ENCODE measurements around the gene MYRIP. TPM values are rescaled to one million over a fixed set of nuclear protein-coding genes. Genes with fewer than 3 reads are reported as not detected.

Gene MYRIP
- total and polyA plus RNA-seq, 10 of the 15 experiments (the other 5 are each of a cell fraction or from before 2014, with no cell fraction given) = 0.03 to 0.08 (median 0.04) TPM; not detected in 6

DNA sequence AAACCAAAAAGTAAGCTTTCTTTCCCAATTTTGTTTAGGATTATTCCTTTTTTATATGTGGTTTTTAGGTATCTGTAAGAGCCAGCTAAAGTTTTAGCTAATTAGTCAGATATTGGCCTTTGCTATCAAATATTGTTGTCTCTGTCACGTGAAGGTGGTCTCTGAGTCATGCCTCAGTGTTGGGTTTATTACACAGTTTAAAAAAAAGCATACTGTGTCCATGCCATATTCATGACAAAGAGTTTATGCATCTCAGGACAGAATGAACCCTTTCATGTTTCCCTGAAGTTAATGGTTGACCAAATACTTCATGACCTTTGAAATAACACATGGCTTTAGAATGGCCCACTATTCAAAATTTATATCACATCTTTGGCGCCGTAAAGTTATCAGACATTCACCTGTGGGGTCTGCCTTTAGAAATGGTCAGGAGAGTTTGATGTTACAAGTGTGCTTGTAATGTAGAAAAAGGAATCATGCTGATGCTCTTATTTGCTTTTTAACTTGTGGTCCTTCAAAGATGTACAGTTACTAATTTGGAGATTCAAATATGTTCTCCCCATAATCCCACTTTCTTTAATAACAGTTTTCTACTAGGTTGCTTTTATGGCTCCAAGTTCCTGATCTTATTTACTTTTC is 101.5 kb downstream of the MYRIP start:
- H3K4me3 ChIP-seq = no peak overlapping the region
- no TSS peak for BruUV-seq (replicated peaks)
- H3K27ac ChIP-seq (ENCODE audit: control insufficient read depth, insufficient read depth) = no peak overlapping the region
- FAIRE-seq (no peak), ATAC-seq (no peak), DNase-seq (ENCODE audit: low read depth, low spot score) (no peak)
- SMC1A ChIA-PET (ENCODE audit: uncharacterized antibody, unreplicated experiment) = no interaction called here
- no peaks in the 10 kb centered on the region for H3K9me3 ChIP-seq (replicated peaks; ENCODE audit: control insufficient read depth, insufficient read depth, low read length)
- no peaks in the 10 kb centered on the region for H3K4me1 ChIP-seq (ENCODE audit: control insufficient read depth, insufficient read depth, low read length)
- TF ChIP-seq, protein P1, sequence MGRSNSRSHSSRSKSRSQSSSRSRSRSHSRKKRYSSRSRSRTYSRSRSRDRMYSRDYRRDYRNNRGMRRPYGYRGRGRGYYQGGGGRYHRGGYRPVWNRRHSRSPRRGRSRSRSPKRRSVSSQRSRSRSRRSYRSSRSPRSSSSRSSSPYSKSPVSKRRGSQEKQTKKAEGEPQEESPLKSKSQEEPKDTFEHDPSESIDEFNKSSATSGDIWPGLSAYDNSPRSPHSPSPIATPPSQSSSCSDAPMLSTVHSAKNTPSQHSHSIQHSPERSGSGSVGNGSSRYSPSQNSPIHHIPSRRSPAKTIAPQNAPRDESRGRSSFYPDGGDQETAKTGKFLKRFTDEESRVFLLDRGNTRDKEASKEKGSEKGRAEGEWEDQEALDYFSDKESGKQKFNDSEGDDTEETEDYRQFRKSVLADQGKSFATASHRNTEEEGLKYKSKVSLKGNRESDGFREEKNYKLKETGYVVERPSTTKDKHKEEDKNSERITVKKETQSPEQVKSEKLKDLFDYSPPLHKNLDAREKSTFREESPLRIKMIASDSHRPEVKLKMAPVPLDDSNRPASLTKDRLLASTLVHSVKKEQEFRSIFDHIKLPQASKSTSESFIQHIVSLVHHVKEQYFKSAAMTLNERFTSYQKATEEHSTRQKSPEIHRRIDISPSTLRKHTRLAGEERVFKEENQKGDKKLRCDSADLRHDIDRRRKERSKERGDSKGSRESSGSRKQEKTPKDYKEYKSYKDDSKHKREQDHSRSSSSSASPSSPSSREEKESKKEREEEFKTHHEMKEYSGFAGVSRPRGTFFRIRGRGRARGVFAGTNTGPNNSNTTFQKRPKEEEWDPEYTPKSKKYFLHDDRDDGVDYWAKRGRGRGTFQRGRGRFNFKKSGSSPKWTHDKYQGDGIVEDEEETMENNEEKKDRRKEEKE (IDR thresholded peaks at IDR 0.05) = no peak
- TF ChIP-seq, protein P2, sequence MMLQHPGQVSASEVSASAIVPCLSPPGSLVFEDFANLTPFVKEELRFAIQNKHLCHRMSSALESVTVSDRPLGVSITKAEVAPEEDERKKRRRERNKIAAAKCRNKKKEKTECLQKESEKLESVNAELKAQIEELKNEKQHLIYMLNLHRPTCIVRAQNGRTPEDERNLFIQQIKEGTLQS (IDR thresholded peaks at IDR 0.05; ENCODE audit: borderline replicate concordance, extremely low read depth, low read depth, low read length) = no peak
- TF ChIP-seq CREB1 (IDR thresholded peaks at IDR 0.05; ENCODE audit: low read depth) = no peak
- no peak for TF ChIP-seq CREM (IDR thresholded peaks at IDR 0.05; ENCODE audit: low read depth)
- TF ChIP-seq ZNF24 (IDR thresholded peaks at IDR 0.05) = no peak
- no peak for TF ChIP-seq POLR2AphosphoS2 (IDR thresholded peaks at IDR 0.05; ENCODE audit: low read depth, low read length)
- TF ChIP-seq SRF (IDR thresholded peaks at IDR 0.05; ENCODE audit: low read depth in 2 of 2, low read length in 2 of 2) = no peak
- H4K20me1 ChIP-seq (ENCODE audit: control insufficient read depth, insufficient read depth) = no peaks in the 10 kb centered on the region
- 27% methylated on average over 3 of the region's 3 CpGs for WGBS (ENCODE audit: insufficient coverage, insufficient replicate concordance, low lambda C conversion rate, missing lambda C conversion rate)
- CTCF ChIA-PET = interaction anchor here (0.6 kb wide), 1 partner anchor 68 kb away, joined by 3 read pairs; no protein-coding TSS in a partner anchor
- no peaks in the 10 kb centered on the region for H3K79me2 ChIP-seq (ENCODE audit: control insufficient read depth, insufficient read depth, low read length)
- intact Hi-C loops (cut with micrococcal nuclease; ENCODE audit: unreplicated experiment) (no loop called here), in situ Hi-C loops (cut with MboI) (no loop called here)
- no peak overlapping the region for H3K4me2 ChIP-seq (ENCODE audit: control insufficient read depth, insufficient read depth)
- H2AFZ ChIP-seq (ENCODE audit: control insufficient read depth, low read depth, low read length) = no peak overlapping the region
- RAD21 ChIA-PET (ENCODE audit: unreplicated experiment) = no interaction called here
- H3K27me3 ChIP-seq (replicated peaks in 1 of 2; ENCODE audit: control insufficient read depth in 2 of 2, insufficient read depth in 2 of 2, low read length in 1 of 2) = no peaks in the 10 kb centered on the region
- POLR2A ChIA-PET = no interaction called here
- H3K36me3 ChIP-seq (ENCODE audit: control insufficient read depth in 2 of 2, insufficient read depth in 2 of 2, low read length in 1 of 2) = no peaks in the 10 kb centered on the region
- no peak overlapping the region for H3K9ac ChIP-seq (ENCODE audit: control insufficient read depth, insufficient read depth, low read length)

Measured in GM12878 (cell line).